ENCODE results near the gene DENND2A.

The DENND2A gene

DNA sequence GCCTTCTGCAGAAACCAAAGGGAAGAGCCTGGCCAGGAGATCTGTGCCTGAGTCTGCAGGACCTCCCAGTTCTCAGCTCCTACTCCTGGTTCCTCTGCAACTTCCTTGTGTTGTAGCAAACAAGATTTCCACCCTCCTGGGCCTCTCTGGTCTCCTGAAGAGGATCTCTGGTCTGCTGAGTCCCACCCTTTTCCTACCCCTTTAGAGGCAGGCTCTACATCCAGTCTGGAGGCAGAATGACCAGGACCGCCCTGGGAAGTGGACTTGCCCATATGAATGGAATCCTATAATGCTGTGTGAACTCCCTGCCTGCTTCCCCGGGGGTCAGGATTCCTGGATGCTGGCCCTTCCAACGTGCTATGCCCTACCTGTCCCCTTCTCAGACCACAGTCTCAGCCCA is 3.2 kb downstream of the DENND2A start:
- WGBS (ENCODE audit: extremely low coverage, insufficient coverage, low lambda C conversion rate) = no CpG with 5 or more reads among the region's 3 CpGs
- Histone ChIP-seq H3K9ac (ENCODE audit: low read length) (no peak overlapping the region), H3K79me1 (ENCODE audit: low read length) (no peaks in the 10 kb centered on the region), H3K4me1 (ENCODE audit: control insufficient read depth, low read depth, low read length) (peaks cover 11% of the 10 kb centered on the region), H3K27me3 (ENCODE audit: insufficient read depth, low read length, poor library complexity) (no peaks in the 10 kb centered on the region), H2BK15ac (replicated peaks; ENCODE audit: low read depth) (no peak overlapping the region), H3K4ac (ENCODE audit: low read depth, low read length) (no peak overlapping the region), H4K8ac (ENCODE audit: low read depth, low read length) (no peak overlapping the region), H3K36me3 (ENCODE audit: control insufficient read depth, insufficient read depth, low read length) (no peaks in the 10 kb centered on the region), H3K18ac (ENCODE audit: low read length) (no peak overlapping the region), H3K79me2 (ENCODE audit: control insufficient read depth, insufficient read depth, low read length) (no peaks in the 10 kb centered on the region), H3K27ac (ENCODE audit: low read depth, low read length) (no peak overlapping the region), H2AK5ac (ENCODE audit: low read length) (no peak overlapping the region), H3K4me3 (ENCODE audit: low read length) (no peak overlapping the region), H2BK5ac (ENCODE audit: low read length) (no peak overlapping the region), H2BK120ac (ENCODE audit: low read depth, low read length) (no peak overlapping the region), H4K5ac (ENCODE audit: low read length) (no peak overlapping the region), H3K56ac (ENCODE audit: low read length) (no peak overlapping the region), H3K23ac (ENCODE audit: low read length) (no peak overlapping the region), H3K4me2 (ENCODE audit: low read length) (no peak overlapping the region)
- no peak for DNase-seq

DNA sequence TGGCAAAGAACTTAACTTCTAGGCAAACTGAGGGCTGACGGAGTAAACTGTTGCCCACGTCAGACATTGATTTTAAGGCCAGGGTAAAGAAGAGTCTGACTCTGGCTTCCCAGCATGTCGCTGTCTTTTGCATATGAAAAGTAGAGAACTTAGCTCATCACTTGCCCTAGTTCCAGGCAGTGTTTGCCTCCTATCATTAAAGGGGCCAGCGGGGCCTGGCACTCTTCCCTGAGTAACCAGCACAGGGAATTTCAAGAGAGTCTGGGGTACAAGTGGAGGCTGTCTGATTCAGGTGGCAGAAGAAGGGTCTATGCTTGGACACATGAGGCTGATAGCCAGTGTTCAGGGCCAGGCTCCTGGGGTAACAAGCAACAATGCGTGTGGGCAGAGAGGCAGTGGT is 4.8 kb downstream of the DENND2A start:
- H3K27ac ChIP-seq (ENCODE audit: low read depth, low read length) = peak overlapping the region; percentile 8
- no CpG with 5 or more reads among the region's 5 CpGs for WGBS (ENCODE audit: extremely low coverage, insufficient coverage, low lambda C conversion rate)

DNA sequence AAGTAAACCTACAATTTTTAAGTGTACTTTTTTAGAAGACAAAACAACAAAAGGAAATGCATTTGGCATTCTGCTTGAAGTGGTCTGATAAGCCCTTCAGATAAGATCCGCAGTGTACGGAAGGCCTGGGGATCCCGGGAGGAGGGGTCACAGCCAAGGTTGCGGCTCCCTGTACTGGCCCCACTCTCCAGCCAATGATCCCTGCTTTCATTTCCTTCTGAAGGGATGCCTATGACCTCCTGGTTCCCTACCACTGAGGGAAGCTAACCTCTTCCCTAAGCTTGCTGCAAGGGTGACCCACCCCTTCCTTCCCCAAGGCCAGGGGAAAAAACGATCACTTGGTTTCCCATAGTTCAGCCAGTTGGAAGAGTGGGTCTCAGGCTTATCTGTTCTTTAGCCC is 5.3 kb downstream of the DENND2A start:
- H2BK120ac ChIP-seq (ENCODE audit: low read depth, low read length) = no peak overlapping the region
- no peaks in the 10 kb centered on the region for H3K36me3 ChIP-seq (ENCODE audit: control insufficient read depth, insufficient read depth, low read length)
- H3K4me3 ChIP-seq (ENCODE audit: low read length) = no peak overlapping the region
- peak; percentile 65 for DNase-seq
- H3K23ac ChIP-seq (ENCODE audit: low read length) = no peak overlapping the region
- H3K79me1 ChIP-seq (ENCODE audit: low read length) = no peaks in the 10 kb centered on the region
- peak overlapping the region; percentile 35 for H2BK5ac ChIP-seq (ENCODE audit: low read length)
- no peak overlapping the region for H3K9ac ChIP-seq (ENCODE audit: low read length)
- H3K18ac ChIP-seq (ENCODE audit: low read length) = no peak overlapping the region
- peaks cover 11% of the 10 kb centered on the region for H3K4me1 ChIP-seq (ENCODE audit: control insufficient read depth, low read depth, low read length)
- H3K27me3 ChIP-seq (ENCODE audit: insufficient read depth, low read length, poor library complexity) = no peaks in the 10 kb centered on the region
- no peak overlapping the region for H2BK15ac ChIP-seq (replicated peaks; ENCODE audit: low read depth)
- H2AK5ac ChIP-seq (ENCODE audit: low read length) = no peak overlapping the region
- no peaks in the 10 kb centered on the region for H3K79me2 ChIP-seq (ENCODE audit: control insufficient read depth, insufficient read depth, low read length)
- peak overlapping the region; percentile 8 for H3K27ac ChIP-seq (ENCODE audit: low read depth, low read length)
- H3K4ac ChIP-seq (ENCODE audit: low read depth, low read length) = no peak overlapping the region
- H4K5ac ChIP-seq (ENCODE audit: low read length) = no peak overlapping the region
- H4K8ac ChIP-seq (ENCODE audit: low read depth, low read length) = no peak overlapping the region
- WGBS (ENCODE audit: extremely low coverage, insufficient coverage, low lambda C conversion rate) = no CpG with 5 or more reads among the region's 5 CpGs
- no peak overlapping the region for H3K4me2 ChIP-seq (ENCODE audit: low read length)
- H3K56ac ChIP-seq (ENCODE audit: low read length) = peak overlapping the region; percentile 54

More for the DNA sequence above, 4.8 kb downstream of the DENND2A start:
- Histone ChIP-seq H3K27me3 (ENCODE audit: insufficient read depth, low read length, poor library complexity) (no peaks in the 10 kb centered on the region), H2BK5ac (ENCODE audit: low read length) (no peak overlapping the region), H2BK120ac (ENCODE audit: low read depth, low read length) (no peak overlapping the region), H3K4me2 (ENCODE audit: low read length) (no peak overlapping the region), H3K4ac (ENCODE audit: low read depth, low read length) (no peak overlapping the region), H3K79me1 (ENCODE audit: low read length) (no peaks in the 10 kb centered on the region), H3K56ac (ENCODE audit: low read length) (peak overlapping the region; percentile 54), H3K36me3 (ENCODE audit: control insufficient read depth, insufficient read depth, low read length) (no peaks in the 10 kb centered on the region), H3K79me2 (ENCODE audit: control insufficient read depth, insufficient read depth, low read length) (no peaks in the 10 kb centered on the region), H3K4me3 (ENCODE audit: low read length) (no peak overlapping the region), H2BK15ac (replicated peaks; ENCODE audit: low read depth) (no peak overlapping the region), H3K4me1 (ENCODE audit: control insufficient read depth, low read depth, low read length) (peaks cover 11% of the 10 kb centered on the region), H4K5ac (ENCODE audit: low read length) (no peak overlapping the region), H2AK5ac (ENCODE audit: low read length) (no peak overlapping the region), H3K18ac (ENCODE audit: low read length) (peak overlapping the region; percentile 1), H3K23ac (ENCODE audit: low read length) (no peak overlapping the region), H4K8ac (ENCODE audit: low read depth, low read length) (no peak overlapping the region), H3K9ac (ENCODE audit: low read length) (peak overlapping the region; percentile 2)
- peak; percentile 31 for DNase-seq

DNA sequence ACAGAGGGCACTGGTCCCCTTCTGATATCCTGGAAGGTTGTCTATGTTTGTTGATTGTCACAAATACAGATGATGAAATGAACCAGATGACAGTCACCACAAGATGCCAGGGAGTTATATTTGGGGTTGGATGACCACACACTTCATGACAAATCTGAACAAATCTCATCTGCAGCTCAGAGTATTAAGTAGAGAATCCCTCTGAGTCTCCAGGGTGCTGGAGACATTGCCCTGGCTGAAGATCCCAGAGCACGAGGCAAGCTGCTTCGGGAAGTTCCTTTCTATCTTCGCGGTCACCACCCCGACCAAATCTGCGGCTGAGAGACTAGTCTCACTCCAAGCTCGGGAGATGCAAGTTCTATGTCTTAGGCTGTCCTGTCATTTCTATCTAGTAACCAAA is 9.0 kb downstream of the DENND2A start:
- H4K8ac ChIP-seq (ENCODE audit: low read depth, low read length) = no peak overlapping the region
- no peaks in the 10 kb centered on the region for H3K79me1 ChIP-seq (ENCODE audit: low read length)
- no peak overlapping the region for H2BK15ac ChIP-seq (replicated peaks; ENCODE audit: low read depth)
- no CpG with 5 or more reads among the region's 7 CpGs for WGBS (ENCODE audit: extremely low coverage, insufficient coverage, low lambda C conversion rate)
- no peak overlapping the region for H3K4ac ChIP-seq (ENCODE audit: low read depth, low read length)
- no peak overlapping the region for H2BK5ac ChIP-seq (ENCODE audit: low read length)
- H3K27me3 ChIP-seq (ENCODE audit: insufficient read depth, low read length, poor library complexity) = no peaks in the 10 kb centered on the region
- no peak overlapping the region for H3K56ac ChIP-seq (ENCODE audit: low read length)
- H3K79me2 ChIP-seq (ENCODE audit: control insufficient read depth, insufficient read depth, low read length) = no peaks in the 10 kb centered on the region
- no peaks in the 10 kb centered on the region for H3K36me3 ChIP-seq (ENCODE audit: control insufficient read depth, insufficient read depth, low read length)
- no peak overlapping the region for H2BK120ac ChIP-seq (ENCODE audit: low read depth, low read length)
- no peak overlapping the region for H3K23ac ChIP-seq (ENCODE audit: low read length)
- no peak overlapping the region for H3K4me3 ChIP-seq (ENCODE audit: low read length)
- H3K9ac ChIP-seq (ENCODE audit: low read length) = no peak overlapping the region
- H4K5ac ChIP-seq (ENCODE audit: low read length) = no peak overlapping the region
- peaks cover 8% of the 10 kb centered on the region for H3K4me1 ChIP-seq (ENCODE audit: control insufficient read depth, low read depth, low read length)
- no peak overlapping the region for H2AK5ac ChIP-seq (ENCODE audit: low read length)
- no peak overlapping the region for H3K27ac ChIP-seq (ENCODE audit: low read depth, low read length)
- DNase-seq = no peak
- H3K4me2 ChIP-seq (ENCODE audit: low read length) = no peak overlapping the region
- H3K18ac ChIP-seq (ENCODE audit: low read length) = no peak overlapping the region

DNA sequence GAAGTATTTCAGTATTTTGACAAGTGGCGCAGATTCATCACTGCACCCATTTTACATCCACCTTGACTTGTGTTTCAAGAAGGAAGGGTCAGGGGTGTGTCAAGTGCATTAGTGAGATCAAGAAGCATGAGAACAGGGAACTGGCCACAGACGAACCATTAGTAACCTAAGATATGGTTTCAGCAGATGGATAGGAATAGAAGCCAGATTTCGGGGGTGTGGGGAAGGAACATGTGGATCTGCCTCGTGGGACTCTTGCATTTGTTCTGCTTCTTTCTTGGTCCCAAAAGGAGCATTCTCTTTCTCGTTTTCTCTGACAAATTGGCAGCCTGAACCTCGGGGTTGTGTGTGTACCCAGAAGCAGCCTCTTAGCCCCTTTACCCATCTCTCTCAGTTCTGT is 9.6 kb downstream of the DENND2A start:
- Histone ChIP-seq H2BK5ac (ENCODE audit: low read length) (no peak overlapping the region), H3K36me3 (ENCODE audit: control insufficient read depth, insufficient read depth, low read length) (no peaks in the 10 kb centered on the region), H3K4me2 (ENCODE audit: low read length) (no peak overlapping the region), H3K56ac (ENCODE audit: low read length) (no peak overlapping the region), H3K9ac (ENCODE audit: low read length) (no peak overlapping the region), H3K18ac (ENCODE audit: low read length) (no peak overlapping the region), H2BK15ac (replicated peaks; ENCODE audit: low read depth) (no peak overlapping the region), H3K79me2 (ENCODE audit: control insufficient read depth, insufficient read depth, low read length) (no peaks in the 10 kb centered on the region), H3K27me3 (ENCODE audit: insufficient read depth, low read length, poor library complexity) (no peaks in the 10 kb centered on the region), H2BK120ac (ENCODE audit: low read depth, low read length) (no peak overlapping the region), H3K4me3 (ENCODE audit: low read length) (no peak overlapping the region), H3K27ac (ENCODE audit: low read depth, low read length) (peak overlapping the region; percentile 24), H4K5ac (ENCODE audit: low read length) (no peak overlapping the region), H2AK5ac (ENCODE audit: low read length) (no peak overlapping the region), H4K8ac (ENCODE audit: low read depth, low read length) (no peak overlapping the region), H3K79me1 (ENCODE audit: low read length) (no peaks in the 10 kb centered on the region), H3K23ac (ENCODE audit: low read length) (no peak overlapping the region), H3K4ac (ENCODE audit: low read depth, low read length) (no peak overlapping the region), H3K4me1 (ENCODE audit: control insufficient read depth, low read depth, low read length) (peaks cover 12% of the 10 kb centered on the region)
- no peak for DNase-seq
- no CpG with 5 or more reads among the region's 6 CpGs for WGBS (ENCODE audit: extremely low coverage, insufficient coverage, low lambda C conversion rate)

Measured in mesendoderm (in vitro differentiated cells).